ENCODE results near the gene MED22.
"Not testable (repeated sequence)": the region's sequence is repeated elsewhere in the genome, so short reads cannot be mapped to it uniquely, and the experiment has no call there.

Gene MED22

GRCh38 chr9:133334161-133334560, 13.8 kb downstream of the MED22 start:
- DNase-seq: no peak

- no peak for DNase-seq
These were observed 14.4 kb downstream of the MED22 start for GRCh38 chr9:133333566-133333965.

DNA sequence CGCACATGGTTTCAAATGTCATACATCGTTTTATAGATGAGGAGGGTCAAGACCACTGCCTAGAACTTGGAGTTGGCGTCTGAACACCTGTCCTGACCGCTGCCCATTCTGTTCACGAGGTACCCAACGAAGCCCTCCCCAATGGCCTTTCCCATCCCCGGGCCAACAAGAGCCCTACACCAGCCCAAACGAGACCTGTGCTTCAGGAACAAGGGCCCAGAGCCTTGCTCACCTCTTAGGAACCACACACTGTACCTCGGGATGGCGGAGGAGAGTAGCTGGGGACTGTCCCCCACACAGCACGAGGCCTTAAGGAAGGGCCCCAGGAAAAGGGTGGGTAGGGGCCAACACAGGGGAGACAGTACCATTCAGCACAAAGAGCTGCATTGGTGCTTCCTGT, 14.9 kb downstream of the MED22 start:
- DNase-seq: no peak

DNA sequence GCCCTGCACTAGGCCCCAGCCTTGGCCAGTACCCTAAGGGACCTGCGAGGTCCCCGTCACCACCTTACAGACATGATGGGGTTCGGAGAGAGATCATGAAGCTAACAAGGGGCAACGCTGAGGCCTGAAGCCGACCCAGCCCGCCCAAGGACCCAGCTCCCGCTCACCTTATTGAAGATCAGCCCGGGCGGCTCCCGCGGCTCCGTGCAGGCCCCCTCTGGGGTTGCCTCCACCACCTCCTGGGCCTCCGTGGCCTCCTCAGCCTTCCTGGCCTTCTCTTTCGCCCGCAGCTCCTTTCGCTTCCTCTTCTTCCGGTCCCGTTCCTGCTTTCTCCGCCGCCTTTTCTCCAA, 15.6 kb downstream of the MED22 start:
- DNase-seq: no peak

DNA sequence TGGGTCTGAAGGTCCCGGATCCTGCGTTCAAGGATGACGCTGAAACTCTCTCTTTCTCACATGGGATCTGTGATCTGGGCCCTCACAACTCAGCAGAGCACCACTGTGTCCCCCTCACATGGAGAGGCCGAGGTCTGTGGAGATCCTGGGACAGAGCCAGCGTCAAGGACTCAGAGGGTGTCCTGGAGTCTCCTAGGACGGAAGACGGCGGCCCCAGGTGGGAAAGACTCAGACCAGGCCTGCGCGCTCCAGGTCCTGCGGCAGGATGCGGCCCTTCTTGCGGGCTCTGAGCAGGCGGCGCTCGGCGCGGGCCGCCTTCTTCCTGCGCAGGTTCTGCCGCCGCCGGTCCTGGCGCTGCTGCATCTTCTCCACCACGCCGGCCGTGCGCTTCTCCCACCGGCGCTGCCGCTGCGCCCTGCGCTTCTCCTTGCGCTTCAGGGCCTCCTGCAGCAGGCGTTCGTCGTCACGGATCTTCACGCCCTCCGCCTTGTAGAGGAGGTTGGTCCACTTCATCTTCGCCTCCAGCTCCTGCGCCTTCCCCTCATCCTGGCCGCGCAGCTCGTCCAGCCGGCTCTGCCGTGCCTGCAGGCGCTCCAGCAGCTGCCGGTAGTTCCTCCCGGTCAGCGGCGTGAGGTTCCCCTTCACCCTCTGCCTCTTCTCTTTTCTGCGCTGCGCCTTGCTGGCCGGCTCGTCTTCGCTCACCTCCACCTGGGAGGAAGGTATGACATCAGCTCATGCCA, 16.1 kb downstream of the MED22 start:
- DNase-seq: no peak

- no peak for DNase-seq
These were observed 16.7 kb downstream of the MED22 start for GRCh38 chr9:133331221-133331620.

DNA sequence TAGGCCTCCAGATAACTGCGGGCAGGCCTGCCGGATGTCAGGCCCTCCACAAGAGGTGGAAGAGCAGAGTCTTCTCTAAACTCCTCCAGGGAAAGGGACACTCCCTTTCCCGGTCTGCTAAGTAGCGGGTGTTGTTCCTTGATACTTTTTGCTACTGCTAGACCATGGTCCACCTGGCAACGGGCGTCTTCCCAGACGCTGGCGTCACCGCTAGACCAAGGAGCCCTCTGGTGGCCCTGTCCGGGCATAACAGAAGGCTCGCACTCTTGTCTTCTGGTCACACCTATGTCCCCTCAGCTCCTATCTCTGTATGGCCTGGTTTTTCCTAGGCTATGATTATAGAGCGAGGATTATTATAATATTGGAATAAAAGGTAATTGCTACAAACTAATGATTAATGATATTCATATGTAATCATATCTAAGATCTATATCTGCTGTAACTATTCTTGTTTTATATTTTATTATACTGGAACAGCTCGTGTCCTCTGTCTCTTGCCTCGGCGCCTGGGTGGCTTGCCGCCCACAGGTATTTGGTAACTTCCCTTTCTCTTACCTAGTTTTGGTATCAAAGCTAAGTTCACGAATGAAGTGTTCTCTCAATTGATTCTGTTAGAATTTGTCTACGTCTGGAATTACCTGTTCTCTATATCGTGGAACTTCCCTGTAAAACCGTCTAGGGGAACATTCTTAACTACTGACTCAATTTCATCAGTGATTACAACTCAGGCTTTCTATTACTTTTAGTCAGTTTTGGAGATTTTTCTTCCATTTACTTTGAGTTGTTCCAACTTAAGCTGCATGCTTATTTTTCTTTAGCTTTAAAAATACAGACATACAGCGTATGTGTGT, 18.4 kb downstream of the MED22 start:
- DNase-seq: peak; percentile 44

GRCh38 chr9:133327834-133328484, 20.0 kb downstream of the MED22 start:
- no peak for DNase-seq

GRCh38 chr9:133327021-133327420, 20.9 kb downstream of the MED22 start:
- DNase-seq: not testable (repeated sequence)

GRCh38 chr9:133323991-133324703, 23.8 kb downstream of the MED22 start:
- DNase-seq: no peak

- no peak for DNase-seq
These were observed 24.7 kb downstream of the MED22 start for GRCh38 chr9:133323211-133323610.

- DNase-seq: no peak
These were observed 25.2 kb downstream of the MED22 start for GRCh38 chr9:133322701-133323100.

DNA sequence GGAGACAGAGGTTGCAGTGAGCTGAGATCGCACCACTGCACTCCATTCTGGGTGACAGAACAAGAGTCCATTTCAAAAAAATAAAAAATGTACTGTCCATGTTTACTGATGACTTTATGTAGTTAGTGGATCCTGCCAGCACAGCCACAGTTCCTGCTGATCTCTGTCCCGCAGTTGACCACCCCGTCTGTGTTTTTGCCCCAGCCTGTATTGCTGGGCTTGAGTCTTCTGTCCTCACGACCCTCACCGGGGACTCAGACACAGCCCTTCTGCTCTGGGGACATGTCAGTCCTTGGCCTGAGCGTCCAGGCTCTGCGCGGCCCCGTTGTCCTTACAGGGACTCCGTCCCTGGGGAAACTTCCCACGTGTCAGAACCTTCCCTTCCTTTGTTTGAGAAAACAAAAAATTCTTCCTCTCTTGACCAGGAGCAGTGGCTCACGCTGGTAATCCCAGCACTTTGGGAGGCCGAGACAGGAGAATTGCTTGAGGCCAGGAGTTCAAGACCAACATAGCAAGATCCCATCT, 26.5 kb downstream of the MED22 start:
- DNase-seq: no peak

DNA sequence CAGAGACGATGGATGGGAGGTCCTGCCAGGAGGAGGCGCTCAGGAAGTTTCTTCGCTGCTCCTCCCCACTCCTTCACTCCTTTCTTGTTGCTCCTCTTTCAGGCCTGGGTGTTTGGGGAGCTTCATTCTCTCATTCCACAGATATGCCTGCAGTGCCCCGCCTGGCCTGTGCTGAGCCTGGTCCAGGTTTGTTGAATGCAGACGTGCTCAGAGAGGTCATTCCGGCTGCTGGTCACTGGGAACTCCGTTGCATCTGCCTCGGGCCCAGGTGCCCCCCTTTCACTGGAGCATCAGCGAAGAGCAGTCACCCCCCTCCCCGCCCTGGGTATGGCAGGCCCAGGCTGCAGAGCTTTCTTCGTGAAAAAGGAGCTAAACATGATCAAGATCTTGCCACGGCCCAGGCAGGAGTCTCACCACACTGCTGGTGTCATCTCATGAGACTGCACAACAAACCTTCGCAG, 27.5 kb downstream of the MED22 start:
- DNase-seq: no peak

DNA sequence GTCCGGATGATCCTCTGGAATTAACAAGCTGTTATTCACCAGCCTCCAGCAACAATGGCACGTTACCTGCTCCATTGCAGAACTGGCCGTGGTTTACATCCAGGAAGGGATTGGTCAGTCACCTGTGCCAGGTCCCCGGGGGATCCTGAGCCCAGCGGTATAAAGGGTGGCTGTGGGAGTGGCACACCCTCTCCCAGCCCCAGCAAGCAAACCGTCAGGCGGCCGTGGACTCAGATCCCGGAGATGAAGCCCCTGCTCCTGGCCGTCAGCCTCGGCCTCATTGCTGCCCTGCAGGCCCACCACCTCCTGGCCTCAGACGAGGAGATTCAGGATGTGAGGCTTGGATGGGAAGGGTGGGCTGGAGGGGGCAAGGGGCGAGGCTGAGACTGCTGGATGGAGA, 30.4 kb downstream of the MED22 start:
- DNase-seq: not testable (repeated sequence)

DNA sequence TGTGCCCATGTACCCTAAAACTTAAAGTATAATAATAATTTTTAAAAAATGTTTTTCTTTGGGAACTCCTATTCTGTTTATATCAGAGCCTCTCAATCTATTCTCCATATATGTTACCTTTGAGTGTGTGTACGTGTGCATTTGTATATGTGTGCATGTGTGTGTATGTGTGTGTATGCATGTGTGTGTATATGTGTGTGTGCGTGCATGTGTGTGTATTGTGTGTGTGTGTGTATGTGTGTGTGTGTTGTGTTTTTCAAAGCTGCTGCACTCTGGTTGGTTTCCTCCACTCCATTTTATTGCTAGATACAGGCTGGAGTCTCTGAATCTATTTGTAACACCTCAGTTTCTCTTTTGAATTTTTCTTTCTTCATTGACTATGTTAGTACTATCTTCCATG, 31.9 kb downstream of the MED22 start:
- no peak for DNase-seq

DNA sequence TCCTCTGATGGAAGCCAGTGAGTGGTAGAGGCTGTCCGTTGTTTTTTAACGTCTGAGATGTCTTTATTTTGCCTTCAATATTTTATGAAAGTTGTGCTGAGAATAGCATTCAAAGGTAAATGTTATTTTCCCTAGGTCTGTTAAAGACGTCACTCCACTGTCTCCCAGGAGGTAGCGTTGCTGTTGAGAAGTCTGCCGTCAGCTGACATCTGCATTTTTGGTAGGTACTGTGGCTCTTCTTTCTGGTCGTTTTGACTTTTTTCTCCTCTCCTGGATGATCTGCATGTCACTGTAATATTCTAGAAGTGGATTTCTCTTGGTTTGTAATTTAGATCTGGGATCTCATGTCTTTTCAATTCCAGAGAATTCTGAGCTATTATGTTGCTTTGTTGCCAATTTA, 38.3 kb downstream of the MED22 start:
- no peak for DNase-seq

DNA sequence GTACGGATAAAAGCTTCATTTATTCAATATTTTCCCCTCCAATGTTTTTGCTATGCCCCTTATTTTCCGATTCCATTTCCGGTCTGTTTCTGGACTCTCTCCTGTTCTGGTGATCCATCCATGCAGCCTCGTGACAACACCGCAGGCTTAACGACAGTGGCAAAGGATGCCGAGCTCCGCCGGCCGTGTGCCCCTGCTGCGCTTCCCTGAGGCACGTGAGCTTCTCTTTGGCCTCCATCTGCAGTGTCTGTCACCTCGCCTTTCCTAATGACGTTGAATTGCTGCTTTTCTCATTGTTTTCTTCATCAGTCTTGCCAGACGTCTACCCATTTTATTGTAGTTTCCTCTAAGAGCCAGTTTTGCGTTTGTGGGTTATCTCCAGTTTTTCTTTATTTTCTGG, 40.6 kb downstream of the MED22 start:
- no peak for DNase-seq

- no peak for DNase-seq
These were observed 41.4 kb downstream of the MED22 start for GRCh38 chr9:133306242-133307204.

DNA sequence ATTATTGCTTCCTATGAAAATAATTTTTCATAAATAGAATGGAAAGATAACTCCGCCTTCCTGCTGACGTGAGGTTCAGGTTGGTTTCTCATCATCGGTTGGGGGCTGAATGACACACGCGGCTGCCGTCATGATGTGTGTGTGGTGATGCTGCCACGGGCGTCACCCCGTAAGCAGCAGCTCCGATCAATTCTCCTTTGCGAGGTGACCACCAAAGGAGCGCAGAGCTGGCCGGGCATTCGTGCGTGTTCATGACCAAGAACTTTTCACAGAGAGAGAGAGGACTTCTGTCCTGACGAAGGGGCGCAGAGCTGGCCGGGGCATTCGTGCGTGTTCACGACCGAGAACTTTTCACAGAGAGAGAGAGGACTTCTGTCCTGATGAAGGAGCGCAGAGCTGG, 42.2 kb downstream of the MED22 start:
- DNase-seq: no peak

All from NCI-H2171 treated with DMSO at 0.1 percent for 48 hours (cell line).